Cardiac fibroblast (primary cell): Measurements from ENCODE around the gene PTPRG.

Experiments used
- DNase-seq, 2 donors: peaks; one replicate each; pipeline versions ENCODE4 v3.0.0 to v3.0.0-alpha.2; 2010; ENCODE audit warnings: low read depth in 2 of 2
- H3K4me3 ChIP-seq, 2 donors: replicated peaks in 1 of 2; 1 replicate in 1 of 2; 2 replicates in 1 of 2; pipeline ENCODE4 v1.5.1; 2011; ENCODE audit warnings: low read depth in 2 of 2, low read length in 2 of 2, mild to moderate bottlenecking in 2 of 2, moderate library complexity in 1 of 2
- TF ChIP-seq, protein P1 (sequence below): IDR thresholded peaks from one replicate; pipeline ENCODE4 v1.5.1; 2011; ENCODE audit warnings: low read depth, mild to moderate bottlenecking, low read length, inconsistent platforms

The PTPRG gene

DNA sequence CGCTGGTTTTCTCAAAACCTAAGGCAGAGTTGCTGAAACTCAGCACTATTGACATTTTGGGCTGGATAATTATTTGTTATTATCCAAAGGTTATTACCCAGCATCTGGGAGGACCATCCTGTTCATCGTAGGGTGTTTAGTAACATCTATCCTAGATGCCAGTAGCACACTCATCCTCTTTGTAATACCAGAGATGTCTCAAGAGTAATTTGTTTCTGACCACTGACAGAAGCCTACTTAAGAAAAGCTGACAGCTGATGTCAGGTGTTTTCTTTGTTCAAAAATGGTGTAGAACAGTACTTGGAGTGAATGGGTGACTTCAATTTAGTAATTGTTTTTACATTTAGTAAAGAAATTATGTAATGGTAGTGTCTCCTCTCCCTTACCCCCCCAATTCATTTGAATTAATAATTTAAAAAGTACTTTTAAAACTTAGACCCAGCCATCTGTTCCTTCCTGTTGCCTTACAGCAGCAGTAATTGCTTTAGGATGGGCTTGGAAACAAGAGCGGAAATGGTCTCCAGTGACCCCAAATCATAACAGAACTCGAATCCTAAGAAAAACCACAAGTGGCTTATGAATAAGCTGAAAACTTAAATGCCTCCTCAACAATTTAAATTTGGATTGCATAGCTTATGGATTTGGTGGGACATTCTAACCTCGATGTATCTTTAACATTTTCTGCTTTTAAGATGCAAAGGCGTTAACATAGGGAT is 105.4 kb downstream of the PTPRG start:
- DNase-seq: peak in 1 of 2 donors; percentile 37
- H3K4me3 ChIP-seq: no peak overlapping the region
- TF ChIP-seq, protein P1, sequence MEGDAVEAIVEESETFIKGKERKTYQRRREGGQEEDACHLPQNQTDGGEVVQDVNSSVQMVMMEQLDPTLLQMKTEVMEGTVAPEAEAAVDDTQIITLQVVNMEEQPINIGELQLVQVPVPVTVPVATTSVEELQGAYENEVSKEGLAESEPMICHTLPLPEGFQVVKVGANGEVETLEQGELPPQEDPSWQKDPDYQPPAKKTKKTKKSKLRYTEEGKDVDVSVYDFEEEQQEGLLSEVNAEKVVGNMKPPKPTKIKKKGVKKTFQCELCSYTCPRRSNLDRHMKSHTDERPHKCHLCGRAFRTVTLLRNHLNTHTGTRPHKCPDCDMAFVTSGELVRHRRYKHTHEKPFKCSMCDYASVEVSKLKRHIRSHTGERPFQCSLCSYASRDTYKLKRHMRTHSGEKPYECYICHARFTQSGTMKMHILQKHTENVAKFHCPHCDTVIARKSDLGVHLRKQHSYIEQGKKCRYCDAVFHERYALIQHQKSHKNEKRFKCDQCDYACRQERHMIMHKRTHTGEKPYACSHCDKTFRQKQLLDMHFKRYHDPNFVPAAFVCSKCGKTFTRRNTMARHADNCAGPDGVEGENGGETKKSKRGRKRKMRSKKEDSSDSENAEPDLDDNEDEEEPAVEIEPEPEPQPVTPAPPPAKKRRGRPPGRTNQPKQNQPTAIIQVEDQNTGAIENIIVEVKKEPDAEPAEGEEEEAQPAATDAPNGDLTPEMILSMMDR: no peak

DNA sequence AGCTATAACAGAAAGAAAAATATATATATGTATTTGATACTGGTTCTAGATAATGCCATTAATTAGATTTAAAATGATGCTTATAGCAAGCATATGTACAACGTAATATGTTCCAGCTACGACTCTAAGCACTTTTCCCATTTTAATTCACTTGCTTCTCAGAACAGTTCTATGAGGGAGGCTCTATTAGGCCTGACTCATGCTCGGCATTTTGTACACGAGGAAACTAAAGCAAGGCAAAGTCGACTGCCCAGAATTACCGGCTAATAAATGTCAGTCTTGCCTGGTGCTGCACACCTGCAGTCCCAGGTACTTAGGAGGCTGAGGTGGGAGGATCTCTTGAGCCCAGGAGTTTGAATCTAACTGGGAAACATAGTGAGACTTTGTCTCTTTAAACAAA is 106.0 kb downstream of the PTPRG start:
- DNase-seq: no peak
- H3K4me3 ChIP-seq: no peak overlapping the region
- TF ChIP-seq, protein P1: no peak

DNA sequence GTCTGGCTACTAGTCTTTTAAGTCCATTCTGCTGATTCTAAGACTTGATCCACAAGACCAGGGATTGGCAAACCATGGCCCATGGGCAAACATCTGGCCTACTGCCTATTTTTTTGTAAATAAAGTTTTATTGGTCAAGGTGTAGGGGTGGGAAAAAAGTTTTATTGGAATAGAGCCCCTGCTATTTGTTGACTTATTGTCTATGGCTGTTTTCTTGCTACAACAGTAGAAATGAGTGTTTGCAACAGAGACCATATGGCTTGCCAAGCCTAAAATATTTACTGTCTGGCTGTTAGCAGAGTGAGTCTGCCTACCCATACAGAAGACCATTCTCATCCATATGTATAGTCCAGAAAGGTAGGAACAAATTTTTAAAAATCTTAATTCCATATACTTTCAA is 106.4 kb downstream of the PTPRG start:
- peak; percentile 35 to 48 for DNase-seq
- TF ChIP-seq, protein P1: no peak
- no peak overlapping the region for H3K4me3 ChIP-seq

DNA sequence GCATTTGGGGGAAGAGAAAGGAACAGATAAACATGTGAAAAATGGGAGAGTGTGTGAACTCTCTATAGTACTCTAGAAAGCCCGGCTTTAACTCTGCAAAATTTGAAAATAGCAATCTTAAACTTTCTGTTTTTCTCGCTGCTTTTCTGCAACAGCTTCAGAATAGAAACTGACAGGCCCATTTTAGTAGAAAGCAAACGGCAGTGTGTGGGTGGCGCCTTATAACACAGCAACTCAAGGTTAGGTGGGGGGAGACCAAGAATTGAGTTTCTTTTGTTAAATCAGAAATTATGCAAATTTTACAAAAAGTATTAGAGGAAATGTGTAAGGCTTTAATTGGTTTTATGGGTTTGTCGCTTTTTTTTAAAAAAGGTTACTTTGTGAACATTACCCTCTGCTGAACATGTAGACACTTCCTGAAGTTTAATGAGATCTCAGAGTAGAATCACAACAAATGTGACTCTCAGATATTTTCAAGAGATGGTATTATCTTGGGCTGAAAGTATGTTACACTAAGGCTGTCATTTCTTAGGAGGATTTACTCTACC is 107.0 kb downstream of the PTPRG start:
- TF ChIP-seq, protein P1: no peak
- no peak for DNase-seq
- no peak overlapping the region for H3K4me3 ChIP-seq

DNA sequence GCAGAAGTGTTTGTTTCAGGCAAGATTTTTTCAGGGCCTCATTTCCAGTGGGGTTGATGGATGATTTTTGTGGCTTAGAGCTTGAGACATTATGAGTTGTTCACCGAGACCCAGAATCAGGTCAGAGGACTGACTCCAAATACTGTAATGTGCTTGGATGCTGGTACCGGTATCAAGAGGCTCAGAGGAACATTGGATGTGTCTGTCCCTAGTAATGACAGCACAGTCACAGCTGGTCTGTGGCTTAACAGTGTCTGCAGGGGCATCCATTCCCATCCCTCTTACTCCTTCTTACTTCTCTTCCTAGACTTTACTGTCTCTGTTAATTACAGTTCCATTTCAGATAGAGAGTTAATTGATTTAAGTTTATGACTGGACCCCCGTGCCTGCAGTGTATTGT is 107.8 kb downstream of the PTPRG start:
- TF ChIP-seq, protein P1: no peak
- DNase-seq: no peak
- H3K4me3 ChIP-seq: no peak overlapping the region

DNA sequence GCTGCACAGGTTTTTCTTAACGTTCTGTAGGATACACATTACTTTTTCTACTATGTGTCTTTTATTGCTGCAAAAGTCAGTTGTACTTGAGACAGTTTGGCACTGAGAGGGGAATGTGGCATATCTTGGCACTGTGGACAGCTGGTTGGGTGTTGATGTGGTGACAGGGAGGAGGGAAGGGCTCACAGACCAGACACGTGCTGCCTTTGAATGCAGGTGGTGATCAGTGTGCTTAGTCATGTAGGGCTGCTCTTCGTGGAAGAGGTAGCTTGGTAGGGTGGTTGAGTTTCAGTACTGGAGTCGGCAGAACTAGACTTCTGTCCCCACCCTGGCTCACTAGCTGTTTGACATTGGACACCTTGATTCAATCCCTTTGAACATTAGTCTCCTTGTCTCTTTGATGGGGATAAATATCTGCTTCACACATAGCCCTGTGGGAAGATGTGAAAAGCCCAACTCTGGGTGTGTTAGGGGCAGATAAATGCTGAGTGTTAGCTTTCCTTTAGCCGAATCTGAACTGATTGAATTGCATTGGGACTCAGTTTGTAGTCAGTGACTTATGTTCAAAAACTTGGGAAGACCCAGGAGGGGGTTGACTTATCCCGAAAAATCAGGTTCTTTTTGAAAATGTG is 108.4 kb downstream of the PTPRG start:
- no peak for DNase-seq
- TF ChIP-seq, protein P1: no peak
- no peak overlapping the region for H3K4me3 ChIP-seq
